ENCODE results near the gene ADARB2.
"Not testable (repeated sequence)": the region's sequence is repeated elsewhere in the genome, so short reads cannot be mapped to it uniquely, and the experiment has no call there.

ADARB2 gene

GRCh38 chr10:1538531-1539061, 198.7 kb downstream of the ADARB2 start:
- DNase-seq: no peak

GRCh38 chr10:1538121-1538520, 199.2 kb downstream of the ADARB2 start:
- no peak for DNase-seq

GRCh38 chr10:1537449-1537848, 199.9 kb downstream of the ADARB2 start:
- not testable (repeated sequence) for DNase-seq

GRCh38 chr10:1536341-1536740, 201.0 kb downstream of the ADARB2 start:
- no peak for DNase-seq

GRCh38 chr10:1535301-1535965, 201.9 kb downstream of the ADARB2 start:
- no peak for DNase-seq

GRCh38 chr10:1534820-1535219, 202.5 kb downstream of the ADARB2 start:
- no peak for DNase-seq

DNA sequence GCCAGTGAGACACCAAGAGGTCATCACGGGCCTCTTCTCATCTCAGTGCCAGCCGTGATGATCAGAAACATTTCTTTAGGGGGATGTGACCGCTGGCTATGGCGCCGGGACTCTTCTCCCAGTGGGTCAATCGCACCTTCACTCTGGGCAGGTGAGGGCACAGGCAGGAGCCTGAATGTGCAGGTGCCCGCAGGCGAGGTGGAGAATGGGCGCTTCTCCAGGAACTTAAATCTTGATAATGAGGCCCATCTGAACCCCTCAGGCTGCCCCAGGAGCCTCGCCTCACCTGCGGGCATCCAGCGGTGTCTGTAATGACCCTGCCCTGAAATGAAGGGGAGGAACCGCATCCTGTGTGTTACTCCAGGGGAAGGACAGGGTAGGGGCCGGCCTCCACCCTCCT, 204.7 kb downstream of the ADARB2 start:
- no peak for DNase-seq

DNA sequence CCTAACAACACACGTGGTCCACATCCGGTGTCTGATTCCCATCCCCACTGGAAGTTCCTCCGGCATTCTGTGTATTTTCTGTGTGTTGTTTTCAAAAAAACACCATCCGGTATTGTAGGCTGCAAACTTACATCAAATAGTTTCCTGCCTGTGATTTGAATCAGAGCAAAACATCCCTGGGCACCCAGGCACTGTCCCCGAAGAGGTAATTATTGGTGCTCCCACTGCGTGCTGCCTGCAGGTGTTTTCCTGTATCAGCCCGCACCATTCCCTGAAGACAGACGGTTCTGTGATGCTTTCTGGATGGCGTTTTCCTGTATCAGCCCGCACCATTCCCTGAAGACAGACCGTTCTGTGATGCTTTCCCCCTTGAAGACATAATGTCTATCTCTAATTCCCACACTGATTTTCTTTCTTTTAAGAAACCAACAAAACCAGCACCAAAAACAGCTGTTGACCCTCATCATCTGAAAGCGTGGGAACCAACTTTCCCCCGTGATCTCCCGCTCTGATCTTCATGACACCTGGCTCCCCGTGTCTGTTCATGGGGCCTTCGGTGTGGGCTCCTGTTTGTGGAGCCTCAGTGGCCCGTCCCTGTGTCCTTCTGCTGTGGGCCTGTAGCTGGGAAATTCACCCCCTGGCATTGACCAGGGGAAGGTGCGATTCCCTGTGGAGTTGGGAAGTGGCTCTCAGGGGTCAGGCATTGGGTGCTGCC, 205.3 kb downstream of the ADARB2 start:
- DNase-seq: no peak

DNA sequence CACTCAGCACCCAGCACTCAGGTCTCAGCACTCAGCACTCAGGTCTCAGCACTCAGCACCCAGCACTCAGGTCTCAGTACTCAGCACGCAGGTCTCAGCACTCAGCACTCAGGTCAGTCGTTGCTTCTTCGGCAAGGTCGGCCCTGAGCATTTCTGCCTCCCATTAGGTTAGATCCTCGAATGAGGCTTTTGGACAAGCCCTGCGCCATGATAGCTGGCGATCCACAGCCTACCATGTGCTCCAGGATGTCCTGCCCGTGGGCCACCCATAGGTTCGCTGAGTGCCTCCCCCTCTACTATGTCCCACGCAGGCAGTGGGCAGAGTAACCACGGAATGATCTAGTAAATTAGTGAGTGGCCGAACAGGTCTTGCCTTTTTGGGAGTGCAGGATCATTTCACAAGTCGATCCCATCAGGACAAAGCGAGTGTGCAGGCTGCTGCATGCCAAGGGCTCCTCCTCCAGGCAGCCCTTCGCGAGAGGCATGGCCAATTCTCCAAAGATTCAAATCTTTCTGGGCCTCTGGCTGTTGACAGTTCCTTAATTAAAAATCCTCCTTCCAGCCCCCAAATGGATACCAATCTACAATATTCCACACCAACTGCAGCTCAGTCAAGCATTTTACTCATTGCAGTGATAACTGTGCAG, 206.3 kb downstream of the ADARB2 start:
- DNase-seq: no peak

GRCh38 chr10:1529806-1530413, 207.4 kb downstream of the ADARB2 start:
- no peak for DNase-seq

GRCh38 chr10:1527951-1528350, 209.4 kb downstream of the ADARB2 start:
- DNase-seq: no peak

DNA sequence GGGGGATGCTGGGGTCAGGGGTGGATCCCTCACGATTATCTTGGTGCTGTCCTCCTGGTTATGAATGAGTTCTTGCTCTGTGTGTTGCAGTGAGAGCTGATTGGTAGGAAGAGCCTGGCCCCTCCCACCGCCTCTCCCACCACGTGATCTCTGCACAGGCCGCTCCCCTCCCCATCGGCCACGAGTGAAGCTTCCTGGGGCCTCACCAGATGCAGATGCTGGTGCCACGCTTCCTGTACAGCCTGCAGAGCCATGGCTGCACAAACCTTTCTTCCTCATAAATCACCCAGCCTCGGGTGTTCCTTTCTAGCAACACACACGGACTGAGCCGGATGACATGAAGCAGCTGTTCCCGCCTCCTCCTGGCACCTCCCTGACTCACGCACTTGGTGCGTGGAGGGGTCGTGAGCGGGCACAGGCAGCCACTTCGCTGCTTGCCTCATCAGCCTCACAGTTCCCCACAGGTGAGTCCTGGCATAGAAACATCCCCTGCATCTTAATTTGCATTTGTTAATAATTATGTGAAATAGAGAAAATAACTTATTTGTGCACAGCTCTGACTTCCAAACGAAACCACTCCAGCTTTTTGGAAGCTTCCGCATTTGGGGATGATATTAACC, 210.8 kb downstream of the ADARB2 start:
- DNase-seq: no peak

- DNase-seq: no peak
Observed at GRCh38 chr10:1525354-1526162, 211.8 kb downstream of the ADARB2 start.

GRCh38 chr10:1524540-1524939, 212.8 kb downstream of the ADARB2 start:
- no peak for DNase-seq

DNA sequence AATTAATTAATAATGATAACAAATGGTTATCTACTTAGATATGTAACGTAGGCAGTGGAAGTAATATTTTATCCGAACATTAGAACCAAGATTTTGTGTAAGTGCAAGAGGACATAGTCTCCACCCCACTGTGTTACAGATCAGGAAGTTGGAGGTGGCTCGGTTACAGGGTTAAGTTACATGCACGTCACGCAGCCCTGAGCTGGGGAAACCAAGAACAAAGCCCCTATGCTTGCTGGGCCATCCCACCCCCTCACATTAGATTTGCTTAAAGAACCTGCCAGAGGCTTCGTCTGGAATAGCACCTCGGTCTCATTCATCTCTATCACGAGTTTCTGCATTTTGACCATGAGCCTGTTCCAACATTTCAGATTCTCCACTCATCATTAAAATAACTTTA, 214.1 kb downstream of the ADARB2 start:
- no peak for DNase-seq

- DNase-seq: no peak
Observed at GRCh38 chr10:1522237-1522636, 215.1 kb downstream of the ADARB2 start.

GRCh38 chr10:1521741-1522140, 215.6 kb downstream of the ADARB2 start:
- DNase-seq: no peak

- DNase-seq: no peak
Observed at GRCh38 chr10:1520909-1521565, 216.3 kb downstream of the ADARB2 start.

DNA sequence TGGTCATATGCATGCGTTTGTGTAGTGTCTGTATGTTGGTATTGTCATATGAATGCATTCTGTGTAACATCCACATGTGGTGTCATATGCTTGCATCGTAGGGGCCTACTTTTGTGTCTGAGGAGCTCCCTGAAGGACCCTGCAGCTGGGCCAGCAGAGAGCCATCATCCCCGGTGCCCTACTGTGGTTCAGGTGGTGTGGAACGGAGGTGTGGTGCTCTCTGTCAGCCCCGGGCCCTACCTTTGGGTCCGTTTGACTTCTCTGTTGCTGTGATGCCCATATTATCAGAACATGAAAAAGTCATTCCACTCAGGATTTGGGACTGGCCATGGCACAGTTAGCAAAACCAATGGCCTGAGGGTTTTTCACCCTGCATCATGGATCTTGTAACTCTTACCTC, 217.9 kb downstream of the ADARB2 start:
- no peak for DNase-seq

GRCh38 chr10:1517684-1518083, 219.6 kb downstream of the ADARB2 start:
- no peak for DNase-seq

- no peak for DNase-seq
Observed at GRCh38 chr10:1516492-1517165, 220.7 kb downstream of the ADARB2 start.
